Smooth muscle cell (in vitro differentiated cells): ENCODE results near the gene PTPRM. TPM values are rescaled to one million over a fixed set of nuclear protein-coding genes. Genes with fewer than 3 reads are reported as not detected.
A peak's percentile ranks its signal among the peaks of the same experiment; 100 is the strongest.

Source experiments
- DNase-seq: peaks from one replicate; lab custom pipeline; 2025; ENCODE audit not compliant: unreplicated experiment; lab: John Stamatoyannopoulos, UW
- H2AFZ ChIP-seq: fragments of 200-600 bp; sonication (generic); 2 replicates; pipeline ENCODE4 v1.6.0; 2016; ENCODE audit warnings: antibody characterized with exemption, low read depth, mild to moderate bottlenecking
- H3F3A ChIP-seq: fragments of 200-600 bp; sonication (generic); 2 replicates; pipeline ENCODE4 v1.6.0; 2017; ENCODE audit warnings: antibody characterized with exemption, low read depth
- H3K27ac ChIP-seq: fragments of 200-600 bp; sonication (generic); 2 replicates; pipeline ENCODE4 v1.5.1; 2016; ENCODE audit warnings: low read depth, mild to moderate bottlenecking
- H3K27me3 ChIP-seq: fragments of 200-600 bp; sonication (generic); 2 replicates; pipeline ENCODE4 v1.6.1; 2016; ENCODE audit warnings: low read depth, mild to moderate bottlenecking
- H3K36me3 ChIP-seq: fragments of 200-600 bp; sonication (generic); 2 replicates; pipeline ENCODE4 v1.5.1; 2016; ENCODE audit warnings: low read depth
- H3K4me1 ChIP-seq: fragments of 200-600 bp; sonication (generic); 2 replicates; pipeline ENCODE4 v1.5.1; 2016; ENCODE audit warnings: low read depth
- H3K4me2 ChIP-seq: fragments of 200-600 bp; sonication (generic); 2 replicates; pipeline ENCODE4 v1.6.0; 2016; ENCODE audit warnings: mild to moderate bottlenecking
- H3K4me3 ChIP-seq: fragments of 200-600 bp; sonication (generic); 2 replicates; pipeline ENCODE4 v1.5.1; 2016; ENCODE audit warnings: mild to moderate bottlenecking
- H3K79me2 ChIP-seq: fragments of 200-600 bp; sonication (generic); 2 replicates; pipeline ENCODE4 v1.6.0; 2016; ENCODE audit warnings: low read depth, mild to moderate bottlenecking
- H3K9ac ChIP-seq: fragments of 200-600 bp; sonication (generic); 2 replicates; pipeline ENCODE4 v1.6.0; 2016; ENCODE audit warnings: low read depth
- H3K9me3 ChIP-seq: fragments of 200-600 bp; sonication (generic); replicated peaks from 2 replicates; pipeline ENCODE4 v1.5.1; 2016; ENCODE audit warnings: low read depth
- H4K20me1 ChIP-seq: fragments of 200-600 bp; sonication (generic); 2 replicates; pipeline ENCODE4 v1.6.0; 2016; ENCODE audit warnings: low read depth
- CTCF ChIP-seq: fragments of 200-600 bp; sonication (generic); IDR thresholded peaks from 2 replicates; pipeline ENCODE4 v1.5.1; 2017; ENCODE audit warnings: borderline replicate concordance, mild to moderate bottlenecking, antibody characterized with exemption; ENCODE audit not compliant: insufficient read depth, poor library complexity, severe bottlenecking
- whole genome bisulfite sequencing: methylation state at CpG from one replicate; pipeline ENCODE4 v1.1.7; 2016; ENCODE audit warnings: low lambda C conversion rate; 5-methylcytosine and 5-hydroxymethylcytosine counted together
- polyA plus RNA-seq: library from polyadenylated mRNA; unstranded; fragments of >200 nt; fragmentation: Nextera tagmentation; extraction: Ambion mirVana; gene quantifications from 2 replicates; pipeline ENCODE4 v1.2.1, GENCODE V29; 2016
- total RNA-seq: library from RNA; depleted of rRNA; stranded (reverse); fragments of >200 nt; gene quantifications from 2 replicates; pipeline ENCODE4 v1.2.3, GENCODE V29; 2014

Gene PTPRM
- total and polyA plus RNA-seq, 2 experiments from 2014 or later, result 57.5 to 115 TPM

DNA sequence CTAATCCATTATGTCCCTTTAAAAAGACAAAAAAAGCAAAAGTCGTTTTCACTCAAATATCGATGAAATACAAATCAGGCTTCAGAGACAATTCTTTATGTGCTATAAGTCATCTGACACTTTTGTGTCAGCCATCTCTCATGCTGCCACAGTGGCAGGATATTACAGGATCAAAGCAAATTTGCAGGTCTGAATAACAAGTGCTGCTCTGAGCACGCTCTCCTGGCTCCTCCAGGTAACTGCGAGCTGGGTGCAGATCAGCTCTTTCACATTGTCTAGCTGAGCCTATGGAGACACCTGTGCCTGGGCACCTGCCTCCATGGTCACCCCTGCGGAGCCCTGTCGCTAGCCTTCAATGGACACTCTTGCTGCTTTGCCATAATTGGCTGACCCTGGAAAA lies 792.0 kb downstream of the PTPRM start:
- H2AFZ ChIP-seq, result no peak overlapping the region
- H3K27me3 ChIP-seq, result no peaks in the 10 kb centered on the region
- no peaks in the 10 kb centered on the region for H3K36me3 ChIP-seq
- no peaks in the 10 kb centered on the region for H3K9me3 ChIP-seq
- TF ChIP-seq CTCF, result no peak
- 92% methylated on average over 6 of the region's 6 CpGs for WGBS
- no peaks in the 10 kb centered on the region for H3K79me2 ChIP-seq
- H3F3A ChIP-seq, result peaks cover 23% of the 10 kb centered on the region
- no peak for DNase-seq
- H3K4me1 ChIP-seq, result peaks cover 22% of the 10 kb centered on the region
- H3K4me3 ChIP-seq, result no peak overlapping the region
- peak overlapping the region; percentile 57 for H3K4me2 ChIP-seq
- H4K20me1 ChIP-seq, result peaks cover 16% of the 10 kb centered on the region
- H3K27ac ChIP-seq, result no peak overlapping the region
- no peak overlapping the region for H3K9ac ChIP-seq

GRCh38 chr18:8359481-8359880 lies 792.4 kb downstream of the PTPRM start:
- peak overlapping the region; percentile 57 for H3K4me2 ChIP-seq
- peaks cover 23% of the 10 kb centered on the region for H3F3A ChIP-seq
- no peak overlapping the region for H3K4me3 ChIP-seq
- no peaks in the 10 kb centered on the region for H3K9me3 ChIP-seq
- no peaks in the 10 kb centered on the region for H3K79me2 ChIP-seq
- peaks cover 19% of the 10 kb centered on the region for H4K20me1 ChIP-seq
- DNase-seq, result no peak
- peaks cover 22% of the 10 kb centered on the region for H3K4me1 ChIP-seq
- no peak overlapping the region for H3K9ac ChIP-seq
- peak overlapping the region; percentile 47 for H3K27ac ChIP-seq
- WGBS, result 80% methylated on average over 8 of the region's 8 CpGs
- no peaks in the 10 kb centered on the region for H3K36me3 ChIP-seq
- TF ChIP-seq CTCF, result no peak
- no peaks in the 10 kb centered on the region for H3K27me3 ChIP-seq
- H2AFZ ChIP-seq, result no peak overlapping the region

GRCh38 chr18:8361941-8362471 lies 794.9 kb downstream of the PTPRM start:
- Histone ChIP-seq H3F3A (peaks cover 23% of the 10 kb centered on the region), H3K36me3 (no peaks in the 10 kb centered on the region), H3K9ac (no peak overlapping the region), H3K79me2 (no peaks in the 10 kb centered on the region), H3K4me2 (no peak overlapping the region), H3K4me1 (peaks cover 25% of the 10 kb centered on the region), H3K27ac (no peak overlapping the region), H3K9me3 (no peaks in the 10 kb centered on the region), H3K27me3 (peaks cover 19% of the 10 kb centered on the region), H4K20me1 (peaks cover 32% of the 10 kb centered on the region), H3K4me3 (no peak overlapping the region), H2AFZ (no peak overlapping the region)
- 91% methylated on average over 5 of the region's 5 CpGs for WGBS
- no peak for TF ChIP-seq CTCF
- no peak for DNase-seq

DNA sequence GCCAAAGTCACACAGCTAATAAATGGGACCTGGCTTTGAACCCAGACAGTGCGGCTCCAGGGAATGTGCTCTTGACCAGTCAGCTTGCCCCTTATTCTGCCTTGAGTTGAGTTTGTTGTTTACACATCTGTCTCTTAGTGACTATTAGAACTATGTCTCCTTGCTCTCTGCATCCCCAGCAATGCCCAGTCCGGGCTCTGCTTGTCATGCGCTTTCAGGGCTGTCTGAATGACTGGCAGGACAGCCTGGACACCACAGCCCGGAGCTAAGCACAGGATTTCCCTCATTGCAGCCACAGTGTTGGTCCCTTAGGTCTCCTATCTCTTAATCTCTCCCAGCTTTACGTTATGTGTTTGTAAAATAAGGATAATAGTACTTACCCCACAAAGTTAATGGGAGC lies 795.7 kb downstream of the PTPRM start:
- no peak overlapping the region for H3K9ac ChIP-seq
- peaks cover 23% of the 10 kb centered on the region for H3F3A ChIP-seq
- no peak overlapping the region for H3K27ac ChIP-seq
- H3K9me3 ChIP-seq, result no peaks in the 10 kb centered on the region
- TF ChIP-seq CTCF, result no peak
- H3K4me2 ChIP-seq, result no peak overlapping the region
- 78% methylated on average over 5 of the region's 5 CpGs for WGBS
- H3K4me3 ChIP-seq, result no peak overlapping the region
- DNase-seq, result no peak
- H3K27me3 ChIP-seq, result peaks cover 26% of the 10 kb centered on the region
- no peak overlapping the region for H2AFZ ChIP-seq
- peaks cover 35% of the 10 kb centered on the region for H4K20me1 ChIP-seq
- no peaks in the 10 kb centered on the region for H3K36me3 ChIP-seq
- no peaks in the 10 kb centered on the region for H3K79me2 ChIP-seq
- H3K4me1 ChIP-seq, result peaks cover 27% of the 10 kb centered on the region
